ENCODE data around the gene SNX27. TPM values are rescaled to one million over a fixed set of nuclear protein-coding genes. Genes with fewer than 3 reads are reported as not detected.

SNX27 gene
- total RNA-seq, 1 experiment from 2014 or later, result 42.2 TPM

DNA sequence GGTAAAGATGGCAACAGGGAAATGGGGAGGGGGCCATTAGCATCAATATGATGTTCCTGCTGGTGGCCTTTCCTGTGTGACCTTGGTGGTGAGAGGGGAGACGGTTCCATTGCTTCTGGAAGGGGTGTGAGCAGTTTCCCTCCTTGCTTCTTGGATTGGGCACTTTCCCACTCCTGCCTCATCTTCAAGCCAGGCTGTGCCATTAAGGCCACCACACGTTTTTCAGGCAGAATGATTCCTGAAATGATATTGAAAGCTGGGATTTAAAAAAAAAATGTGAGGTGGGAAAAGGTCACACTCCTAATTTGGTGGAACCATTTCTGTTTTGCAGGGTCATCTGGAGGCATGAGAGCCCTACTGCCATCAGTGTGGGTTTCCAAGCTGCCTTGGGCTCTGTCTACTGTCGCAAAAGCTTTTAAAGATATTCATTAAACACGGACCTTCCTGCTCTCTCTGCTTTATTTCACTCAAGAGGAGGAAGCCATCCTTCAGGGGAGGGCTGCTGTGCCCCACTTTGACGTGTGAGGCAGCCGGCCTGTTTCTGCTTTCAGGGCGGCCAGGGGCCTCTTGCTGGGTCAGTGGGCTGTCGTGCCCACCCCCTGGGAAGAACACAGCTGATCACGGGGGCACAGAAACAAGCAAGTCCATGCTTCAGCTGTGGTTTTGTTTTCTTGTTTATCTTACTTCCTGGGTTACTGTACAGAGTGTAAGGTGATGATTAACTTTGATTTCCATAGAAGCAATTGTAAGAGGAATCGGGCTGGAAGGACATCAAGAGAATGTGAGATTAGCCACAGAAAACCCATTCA, 117.5 kb downstream of the SNX27 start:
- Histone ChIP-seq H3K27ac (ENCODE audit: low read depth, low read length) (no peak overlapping the region), H3K36me3 (ENCODE audit: control insufficient read depth in 1 of 2, insufficient read depth in 2 of 2, low read length in 2 of 2) (no peaks in the 10 kb centered on the region), H3K79me2 (ENCODE audit: insufficient read depth, low read length) (no peaks in the 10 kb centered on the region), H2AFZ (ENCODE audit: low read depth, low read length, poor library complexity, severe bottlenecking) (no peak overlapping the region), H3K9me2 (ENCODE audit: insufficient read depth) (no peaks in the 10 kb centered on the region), H3K4me2 (ENCODE audit: low read length) (no peak overlapping the region), H3K27me3 (ENCODE audit: insufficient read depth, low read length) (no peaks in the 10 kb centered on the region), H3K9me3 (ENCODE audit: control insufficient read depth in 1 of 2, insufficient read depth in 1 of 2, low read depth in 1 of 2, low read length in 2 of 2) (no peaks in the 10 kb centered on the region), H3K4me3 (replicated peaks in 1 of 2; ENCODE audit: low read depth in 1 of 2, low read length in 2 of 2) (no peak overlapping the region), H3K4me1 (ENCODE audit: control insufficient read depth in 1 of 2, insufficient read depth in 2 of 2, low read length in 2 of 2) (no peaks in the 10 kb centered on the region), H4K20me1 (ENCODE audit: insufficient read depth) (no peaks in the 10 kb centered on the region), H3K9ac (ENCODE audit: low read length) (no peak overlapping the region)
- no peak for TF ChIP-seq CBX3 (IDR thresholded peaks at IDR 0.05; ENCODE audit: low read depth)
- TF ChIP-seq YY1 (IDR thresholded peaks at IDR 0.05; ENCODE audit: extremely low read depth, insufficient replicate concordance, low read depth, low read length), result no peak
- no peak for TF ChIP-seq SP1 (IDR thresholded peaks at IDR 0.05; ENCODE audit: low read depth)
- TF ChIP-seq, protein P1, sequence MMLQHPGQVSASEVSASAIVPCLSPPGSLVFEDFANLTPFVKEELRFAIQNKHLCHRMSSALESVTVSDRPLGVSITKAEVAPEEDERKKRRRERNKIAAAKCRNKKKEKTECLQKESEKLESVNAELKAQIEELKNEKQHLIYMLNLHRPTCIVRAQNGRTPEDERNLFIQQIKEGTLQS (IDR thresholded peaks at IDR 0.05), result no peak
- ATAC-seq, result no peak
- DNase-seq (ENCODE audit: low read depth, low spot score), result no peak
- ChIA-PET CTCF (no interaction called here), POLR2A (interaction anchor here (0.6 kb wide), 1 partner anchor 190 kb away, joined by 3 read pairs; no protein-coding TSS in a partner anchor), RAD21 (ENCODE audit: low non-redundant PET in 1 of 2, low total read pairs in 2 of 2, uncharacterized antibody in 2 of 2, unreplicated experiment in 2 of 2) (no interaction called here)
- no TSS peak for BruUV-seq (replicated peaks)
- intact Hi-C loops (cut with micrococcal nuclease), result no loop called here

DNA sequence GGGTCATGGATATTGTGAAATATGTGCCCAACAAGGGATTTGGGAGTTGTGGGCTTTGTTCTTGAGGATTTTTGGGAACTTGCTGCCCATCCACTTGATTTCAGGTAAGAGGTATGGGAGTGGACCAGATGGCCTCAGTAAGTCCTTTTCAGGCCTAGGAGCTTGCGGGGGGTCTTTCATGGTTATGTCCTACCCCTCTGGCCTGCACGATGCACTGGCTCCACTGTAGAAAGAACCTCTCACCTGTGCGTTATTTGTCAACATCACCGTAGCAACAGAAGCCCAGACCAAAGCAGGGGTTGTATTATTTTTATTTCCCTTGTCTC, 118.1 kb downstream of the SNX27 start:
- ChIA-PET CTCF (no interaction called here), POLR2A (no interaction called here), RAD21 (ENCODE audit: low non-redundant PET in 1 of 2, low total read pairs in 2 of 2, uncharacterized antibody in 2 of 2, unreplicated experiment in 2 of 2) (no interaction called here)
- H3K27me3 ChIP-seq (ENCODE audit: insufficient read depth, low read length), result no peaks in the 10 kb centered on the region
- H3K4me3 ChIP-seq (replicated peaks in 1 of 2; ENCODE audit: low read depth in 1 of 2, low read length in 2 of 2), result no peak overlapping the region
- no peak for DNase-seq (ENCODE audit: low read depth, low spot score)
- ATAC-seq, result no peak
- intact Hi-C loops (cut with micrococcal nuclease), result no loop called here
- H3K79me2 ChIP-seq (ENCODE audit: insufficient read depth, low read length), result no peaks in the 10 kb centered on the region
- H4K20me1 ChIP-seq (ENCODE audit: insufficient read depth), result no peaks in the 10 kb centered on the region
- no peak overlapping the region for H3K4me2 ChIP-seq (ENCODE audit: low read length)
- no peaks in the 10 kb centered on the region for H3K36me3 ChIP-seq (ENCODE audit: control insufficient read depth in 1 of 2, insufficient read depth in 2 of 2, low read length in 2 of 2)
- H3K9me2 ChIP-seq (ENCODE audit: insufficient read depth), result no peaks in the 10 kb centered on the region
- H3K9ac ChIP-seq (ENCODE audit: low read length), result no peak overlapping the region
- BruUV-seq (replicated peaks), result no TSS peak
- no peak overlapping the region for H2AFZ ChIP-seq (ENCODE audit: low read depth, low read length, poor library complexity, severe bottlenecking)
- no peak overlapping the region for H3K27ac ChIP-seq (ENCODE audit: low read depth, low read length)
- H3K4me1 ChIP-seq (ENCODE audit: control insufficient read depth in 1 of 2, insufficient read depth in 2 of 2, low read length in 2 of 2), result 0 out of 4 replicates have a peak, but pooled peaks cover 0 to 2% of the 10 kb centered on the region in 2 experiments
- H3K9me3 ChIP-seq (ENCODE audit: control insufficient read depth in 1 of 2, insufficient read depth in 1 of 2, low read depth in 1 of 2, low read length in 2 of 2), result no peaks in the 10 kb centered on the region
- no peak for TF ChIP-seq EZH2 (IDR thresholded peaks at IDR 0.05)
- TF ChIP-seq SIN3A (IDR thresholded peaks at IDR 0.05; ENCODE audit: low read depth), result no peak
- TF ChIP-seq, protein P2, sequence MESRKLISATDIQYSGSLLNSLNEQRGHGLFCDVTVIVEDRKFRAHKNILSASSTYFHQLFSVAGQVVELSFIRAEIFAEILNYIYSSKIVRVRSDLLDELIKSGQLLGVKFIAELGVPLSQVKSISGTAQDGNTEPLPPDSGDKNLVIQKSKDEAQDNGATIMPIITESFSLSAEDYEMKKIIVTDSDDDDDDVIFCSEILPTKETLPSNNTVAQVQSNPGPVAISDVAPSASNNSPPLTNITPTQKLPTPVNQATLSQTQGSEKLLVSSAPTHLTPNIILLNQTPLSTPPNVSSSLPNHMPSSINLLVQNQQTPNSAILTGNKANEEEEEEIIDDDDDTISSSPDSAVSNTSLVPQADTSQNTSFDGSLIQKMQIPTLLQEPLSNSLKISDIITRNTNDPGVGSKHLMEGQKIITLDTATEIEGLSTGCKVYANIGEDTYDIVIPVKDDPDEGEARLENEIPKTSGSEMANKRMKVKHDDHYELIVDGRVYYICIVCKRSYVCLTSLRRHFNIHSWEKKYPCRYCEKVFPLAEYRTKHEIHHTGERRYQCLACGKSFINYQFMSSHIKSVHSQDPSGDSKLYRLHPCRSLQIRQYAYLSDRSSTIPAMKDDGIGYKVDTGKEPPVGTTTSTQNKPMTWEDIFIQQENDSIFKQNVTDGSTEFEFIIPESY (IDR thresholded peaks at IDR 0.05; ENCODE audit: extremely low read depth, insufficient replicate concordance, low read length), result no peak
- no peak for TF ChIP-seq POLR2AphosphoS5 (IDR thresholded peaks at IDR 0.05; ENCODE audit: low read depth, low read length)
- TF ChIP-seq, protein P3, sequence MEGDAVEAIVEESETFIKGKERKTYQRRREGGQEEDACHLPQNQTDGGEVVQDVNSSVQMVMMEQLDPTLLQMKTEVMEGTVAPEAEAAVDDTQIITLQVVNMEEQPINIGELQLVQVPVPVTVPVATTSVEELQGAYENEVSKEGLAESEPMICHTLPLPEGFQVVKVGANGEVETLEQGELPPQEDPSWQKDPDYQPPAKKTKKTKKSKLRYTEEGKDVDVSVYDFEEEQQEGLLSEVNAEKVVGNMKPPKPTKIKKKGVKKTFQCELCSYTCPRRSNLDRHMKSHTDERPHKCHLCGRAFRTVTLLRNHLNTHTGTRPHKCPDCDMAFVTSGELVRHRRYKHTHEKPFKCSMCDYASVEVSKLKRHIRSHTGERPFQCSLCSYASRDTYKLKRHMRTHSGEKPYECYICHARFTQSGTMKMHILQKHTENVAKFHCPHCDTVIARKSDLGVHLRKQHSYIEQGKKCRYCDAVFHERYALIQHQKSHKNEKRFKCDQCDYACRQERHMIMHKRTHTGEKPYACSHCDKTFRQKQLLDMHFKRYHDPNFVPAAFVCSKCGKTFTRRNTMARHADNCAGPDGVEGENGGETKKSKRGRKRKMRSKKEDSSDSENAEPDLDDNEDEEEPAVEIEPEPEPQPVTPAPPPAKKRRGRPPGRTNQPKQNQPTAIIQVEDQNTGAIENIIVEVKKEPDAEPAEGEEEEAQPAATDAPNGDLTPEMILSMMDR (IDR thresholded peaks at IDR 0.05 in 2 of 3, conservative IDR thresholded peaks at IDR 0.05 in 1 of 3; ENCODE audit: borderline replicate concordance in 1 of 3, insufficient read depth in 1 of 3, low read depth in 2 of 3, low read length in 2 of 3), result no peak
- TF ChIP-seq ZNF274 (IDR thresholded peaks at IDR 0.05; ENCODE audit: low read depth, low read length), result no peak
- no peak for TF ChIP-seq EZH2phosphoT487 (IDR thresholded peaks at IDR 0.05; ENCODE audit: borderline replicate concordance)
- no peak for TF ChIP-seq ZFX (IDR thresholded peaks at IDR 0.05)
- no peak for TF ChIP-seq POLR2A (IDR thresholded peaks at IDR 0.05; ENCODE audit: borderline replicate concordance, extremely low read depth, insufficient read depth, insufficient read length)
- no peak for TF ChIP-seq TCF7L2 (IDR thresholded peaks at IDR 0.05; ENCODE audit: borderline replicate concordance, extremely low read depth, insufficient read depth, insufficient read length)
- no peak for TF ChIP-seq CEBPB (IDR thresholded peaks at IDR 0.05; ENCODE audit: low read depth)
- TF ChIP-seq FOSL1 (IDR thresholded peaks at IDR 0.05; ENCODE audit: low read depth), result no peak
- TF ChIP-seq, protein P1 (IDR thresholded peaks at IDR 0.05), result no peak

Data from HCT116 (cell line).